ENCODE results near the gene FAM174B.

- TF ChIP-seq POLR2A (IDR thresholded peaks at IDR 0.05; ENCODE audit: low read depth, low read length) = no peak
- TF ChIP-seq TAF1 (IDR thresholded peaks at IDR 0.05; ENCODE audit: borderline replicate concordance, low read depth, low read length) = no peak
Measured at GRCh38 chr15:92669432-92669831, 13.9 kb upstream of the FAM174B start.

Measured in GM12892 (cell line).